CD4-positive, CD25-positive, alpha-beta regulatory T cell (primary cell): ENCODE data around the gene KLRD1. TPM values are rescaled to one million over a fixed set of nuclear protein-coding genes. Genes with fewer than 3 reads are reported as not detected.
"Not testable (repeated sequence)": the region's sequence is repeated elsewhere in the genome, so short reads cannot be mapped to it uniquely, and the experiment has no call there.

Source experiments
- ATAC-seq, 2 donors: fragments of 150-1000 bp; cut with Tn5 transposase; one replicate each; pipeline ENCODE4 v1.10.0; 2021; ENCODE audit warnings: low read depth in 2 of 2, moderate number of reproducible peaks in 2 of 2, moderate library complexity in 1 of 2
- DNase-seq, 3 donors: peaks; one replicate each; pipeline versions ENCODE4 v3.0.0 to v3.0.0-alpha.2; 2012 to 2022; ENCODE audit warnings: mixed read lengths in 1 of 3
- H3K27ac ChIP-seq: one replicate; pipeline ENCODE4 v1.7.0; 2013; ENCODE audit warnings: mild to moderate bottlenecking, low read length; ENCODE audit not compliant: insufficient read depth, poor library complexity, severe bottlenecking
- H3K27me3 ChIP-seq: one replicate; pipeline ENCODE4 v1.7.0; 2013; ENCODE audit warnings: low read length; ENCODE audit not compliant: control insufficient read depth, insufficient read depth
- H3K36me3 ChIP-seq: one replicate; pipeline ENCODE4 v1.7.0; 2013; ENCODE audit warnings: mild to moderate bottlenecking, low read length, moderate library complexity; ENCODE audit not compliant: control insufficient read depth, insufficient read depth
- H3K4me1 ChIP-seq: 2 replicates; pipeline ENCODE4 v1.7.0; 2013; ENCODE audit warnings: mild to moderate bottlenecking, low read length; ENCODE audit not compliant: insufficient read depth, control insufficient read depth, poor library complexity, severe bottlenecking
- H3K4me3 ChIP-seq: one replicate; pipeline ENCODE4 v1.7.0; 2013; ENCODE audit warnings: low read depth, mild to moderate bottlenecking, low read length, moderate library complexity
- H3K9me3 ChIP-seq, 2 experiments: 1 replicate in 1 of 2; 2 replicates in 1 of 2; pipeline ENCODE4 v1.7.0; 2013; ENCODE audit warnings: low read length in 2 of 2, mild to moderate bottlenecking in 1 of 2, moderate library complexity in 1 of 2; ENCODE audit not compliant: control insufficient read depth in 2 of 2
- H3K27ac Mint-ChIP-seq, 3 donors: one replicate each; pipeline ENCODE4 v1.8.0; 2020 to 2022; ENCODE audit warnings: mild to moderate bottlenecking in 3 of 3, mixed read lengths in 3 of 3, moderate library complexity in 2 of 3
- H3K27me3 Mint-ChIP-seq: one replicate; pipeline ENCODE4 v1.8.0; 2022; ENCODE audit warnings: mild to moderate bottlenecking, mixed read lengths
- H3K36me3 Mint-ChIP-seq: one replicate; pipeline ENCODE4 v1.8.0; 2020; ENCODE audit warnings: mixed read lengths
- H3K4me1 Mint-ChIP-seq, 4 donors: one replicate each; pipeline ENCODE4 v1.8.0; 2020 to 2022; ENCODE audit warnings: mixed read lengths in 4 of 4, mild to moderate bottlenecking in 1 of 4
- H3K4me3 Mint-ChIP-seq, 4 donors: one replicate each; pipeline ENCODE4 v1.8.0; 2020 to 2022; ENCODE audit warnings: mild to moderate bottlenecking in 4 of 4, mixed read lengths in 4 of 4, moderate library complexity in 3 of 4
- H3K9me3 Mint-ChIP-seq, 7 donors: one replicate each; pipeline ENCODE4 v1.8.0; 2020 to 2022; ENCODE audit warnings: mixed read lengths in 7 of 7, mild to moderate bottlenecking in 3 of 7, moderate library complexity in 2 of 7
- polyA plus RNA-seq, 4 donors: library from polyadenylated mRNA; unstranded; fragments of 300-500 nt; fragmentation: Illumina TruSeq; gene quantifications; one replicate each; pipeline ENCODE4 v1.2.3, GENCODE V29; 2021
- total RNA-seq: library from RNA; stranded (reverse); gene quantifications from one replicate; pipeline ENCODE4 v1.2.3, GENCODE V29; 2022

The KLRD1 gene
- total and polyA plus RNA-seq, 5 donors from 2014 or later: 0.01 to 1.9 (median 0.20) TPM

DNA sequence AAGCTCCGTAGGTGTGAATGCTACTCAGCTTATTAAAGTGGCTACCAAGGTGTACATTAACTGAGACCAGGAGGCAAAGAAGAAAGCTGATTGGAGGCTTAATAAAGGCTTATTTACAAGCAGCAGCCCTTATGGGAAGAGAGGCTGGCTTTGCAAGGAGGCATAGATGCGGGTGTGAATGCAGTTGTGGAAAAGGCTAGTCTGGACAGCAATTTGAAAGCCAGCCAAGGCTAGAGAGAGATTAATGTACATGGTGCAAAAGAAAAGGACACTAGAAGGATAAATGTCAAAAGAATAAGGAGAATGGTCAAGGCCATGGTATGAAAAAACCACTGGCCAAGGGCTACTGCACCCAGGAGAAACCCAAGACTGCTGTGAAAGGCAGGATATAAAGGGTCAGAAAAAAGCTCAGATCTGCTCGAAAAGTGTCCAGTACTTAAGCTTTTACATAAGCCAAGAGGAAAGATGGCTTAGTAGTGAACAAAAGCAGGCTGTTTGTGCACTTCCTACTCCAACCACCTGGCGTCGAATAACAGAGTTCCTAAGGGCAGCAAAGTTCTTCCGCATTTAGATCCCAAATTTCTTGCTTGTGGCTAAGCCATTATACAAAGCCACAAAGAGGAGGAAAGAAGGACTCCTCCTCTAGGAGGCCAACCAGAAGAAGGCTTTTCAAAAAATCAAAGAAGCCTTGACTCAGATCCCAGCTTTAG is 58.2 kb downstream of the KLRD1 start:
- H3K27me3 ChIP-seq: peaks cover 4% of the 10 kb centered on the region
- no peaks in the 10 kb centered on the region for H3K9me3 ChIP-seq
- peaks cover 4% of the 10 kb centered on the region for H3K36me3 Mint-ChIP-seq
- ATAC-seq (no peak), DNase-seq (no peak)
- peak overlapping the region; percentile 99 for H3K4me3 ChIP-seq
- no peak overlapping the region for H3K4me3 Mint-ChIP-seq
- H3K4me1 ChIP-seq: peaks cover 10% of the 10 kb centered on the region
- H3K9me3 Mint-ChIP-seq: peaks cover 0 to 4% (median 0%) of the 10 kb centered on the region in 7 donors
- peaks cover 0 to 2% (median under 1%) of the 10 kb centered on the region in 4 donors for H3K4me1 Mint-ChIP-seq
- H3K36me3 ChIP-seq: no peaks in the 10 kb centered on the region
- H3K27me3 Mint-ChIP-seq: peaks cover 8% of the 10 kb centered on the region
- H3K27ac ChIP-seq: peak overlapping the region; percentile 74
- no peak overlapping the region for H3K27ac Mint-ChIP-seq

DNA sequence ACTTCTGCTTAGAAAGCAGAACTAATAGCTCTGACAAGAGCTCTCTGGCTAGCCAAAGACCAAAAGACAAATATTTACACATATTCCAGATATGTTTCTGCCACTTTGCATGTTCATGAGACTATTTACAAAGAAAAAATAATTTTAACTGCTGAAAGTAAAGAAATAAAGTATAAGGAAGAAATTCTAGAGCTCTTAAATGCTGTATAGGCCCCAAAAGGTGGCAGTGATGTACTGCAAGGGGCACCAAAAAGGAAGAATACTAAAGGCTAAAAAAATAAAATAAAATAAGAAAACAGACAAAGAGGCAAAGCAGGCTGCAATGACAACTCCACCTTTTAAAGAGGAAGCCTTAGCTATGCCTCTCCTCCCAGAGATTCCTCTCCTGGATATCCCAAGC is 59.2 kb downstream of the KLRD1 start:
- H3K9me3 ChIP-seq: no peaks in the 10 kb centered on the region
- peak overlapping the region in 1 of 4 donors; percentile 46 for H3K4me3 Mint-ChIP-seq
- peaks cover 4% of the 10 kb centered on the region for H3K36me3 Mint-ChIP-seq
- ATAC-seq (no peak), DNase-seq (peak in 1 of 3 donors; percentile 13)
- peaks cover 13% of the 10 kb centered on the region for H3K27me3 Mint-ChIP-seq
- no peaks in the 10 kb centered on the region for H3K36me3 ChIP-seq
- H3K4me3 ChIP-seq: no peak overlapping the region
- H3K9me3 Mint-ChIP-seq: peaks cover 0 to 4% (median 0%) of the 10 kb centered on the region in 7 donors
- no peak overlapping the region for H3K27ac ChIP-seq
- peaks cover 10% of the 10 kb centered on the region for H3K4me1 ChIP-seq
- H3K27ac Mint-ChIP-seq: no peak overlapping the region
- peaks cover 5% of the 10 kb centered on the region for H3K27me3 ChIP-seq
- peaks cover 0 to 2% (median under 1%) of the 10 kb centered on the region in 4 donors for H3K4me1 Mint-ChIP-seq

DNA sequence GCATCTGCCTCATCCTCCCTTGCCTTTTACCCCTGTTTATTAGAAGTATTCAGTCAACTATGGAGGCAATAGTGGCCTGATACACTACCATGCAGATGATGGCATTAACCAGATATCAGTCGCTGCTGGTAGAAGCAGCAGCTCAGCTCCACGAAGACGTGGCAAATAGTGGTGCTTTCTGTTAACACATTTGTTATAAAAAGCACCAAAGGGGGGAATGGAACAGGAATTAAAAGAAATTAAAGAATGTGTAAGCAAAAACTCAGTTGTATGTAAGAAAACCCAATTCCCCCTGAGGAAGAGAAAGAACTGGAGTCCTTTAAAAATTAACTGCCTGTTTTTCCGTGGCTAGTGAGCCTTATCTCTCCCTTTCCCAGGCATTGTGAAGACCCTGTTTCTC is 60.0 kb downstream of the KLRD1 start:
- H3K36me3 Mint-ChIP-seq, DNase-seq, H3K9me3 ChIP-seq, H3K4me3 Mint-ChIP-seq, H3K27ac ChIP-seq, H3K27ac Mint-ChIP-seq, ATAC-seq, H3K27me3 ChIP-seq, H3K36me3 ChIP-seq, H3K4me3 ChIP-seq, H3K9me3 Mint-ChIP-seq, H3K4me1 Mint-ChIP-seq: not testable (repeated sequence)
- peaks cover 16% of the 10 kb centered on the region for H3K27me3 Mint-ChIP-seq
- peaks cover 10% of the 10 kb centered on the region for H3K4me1 ChIP-seq

DNA sequence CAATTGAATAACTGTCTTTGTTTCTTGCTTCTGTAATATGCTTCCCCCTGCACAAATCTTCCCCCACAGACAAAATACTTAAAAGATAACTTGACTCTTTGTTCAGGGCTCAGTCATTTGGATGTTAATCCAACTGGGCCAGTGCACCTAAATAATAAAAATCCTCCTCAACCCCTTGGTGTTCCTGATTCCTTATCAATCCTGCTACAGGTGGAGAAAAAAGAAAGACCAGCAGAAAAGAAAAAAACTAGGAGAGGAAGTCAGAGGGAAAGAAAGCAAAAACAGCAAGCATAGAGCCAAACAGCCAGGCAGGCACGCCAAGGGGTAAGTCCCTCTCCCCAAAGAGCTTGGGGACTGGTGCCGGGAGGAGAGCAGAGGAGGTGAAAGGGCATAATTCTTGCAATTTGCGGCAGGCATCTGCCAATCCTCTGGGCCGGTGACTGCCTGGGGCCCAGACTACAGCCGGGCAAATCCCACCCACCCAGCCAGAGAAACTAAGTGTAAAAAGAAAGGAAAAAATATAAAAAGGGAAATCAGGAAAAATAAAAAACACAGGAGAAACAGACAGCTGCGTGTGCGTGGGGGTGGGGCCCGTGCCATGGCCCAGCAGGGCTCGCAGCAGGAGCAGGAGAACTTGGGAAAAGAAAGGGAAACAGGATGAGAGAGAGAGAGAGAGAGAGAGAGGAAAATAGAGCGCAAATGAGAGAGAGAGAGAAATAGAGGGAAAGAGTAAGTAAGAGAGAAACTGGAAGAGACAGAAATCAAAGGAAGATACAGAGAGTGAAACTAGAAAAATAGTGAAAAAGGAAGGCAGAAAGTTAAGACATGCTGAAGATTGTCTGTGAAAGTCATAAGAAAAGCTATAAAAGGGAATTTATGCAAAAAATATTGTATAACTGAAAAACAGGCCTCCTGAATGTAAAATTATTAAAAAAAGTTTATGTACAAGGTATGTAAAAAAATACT is 60.8 kb downstream of the KLRD1 start:
- peaks cover 10% of the 10 kb centered on the region for H3K4me1 ChIP-seq
- DNase-seq (no peak), ATAC-seq (no peak)
- H3K9me3 ChIP-seq: no peaks in the 10 kb centered on the region
- peaks cover 5% of the 10 kb centered on the region for H3K27me3 ChIP-seq
- peaks cover 19% of the 10 kb centered on the region for H3K27me3 Mint-ChIP-seq
- peaks cover 0 to 9% (median 4%) of the 10 kb centered on the region in 4 donors for H3K4me1 Mint-ChIP-seq
- H3K36me3 Mint-ChIP-seq: peaks cover 4% of the 10 kb centered on the region
- no peak overlapping the region for H3K4me3 Mint-ChIP-seq
- no peak overlapping the region for H3K4me3 ChIP-seq
- H3K27ac Mint-ChIP-seq: peak overlapping the region in 1 of 3 donors; percentile 61
- no peak overlapping the region for H3K27ac ChIP-seq
- no peaks in the 10 kb centered on the region for H3K36me3 ChIP-seq
- peaks cover 0 to 4% (median 0%) of the 10 kb centered on the region in 7 donors for H3K9me3 Mint-ChIP-seq

DNA sequence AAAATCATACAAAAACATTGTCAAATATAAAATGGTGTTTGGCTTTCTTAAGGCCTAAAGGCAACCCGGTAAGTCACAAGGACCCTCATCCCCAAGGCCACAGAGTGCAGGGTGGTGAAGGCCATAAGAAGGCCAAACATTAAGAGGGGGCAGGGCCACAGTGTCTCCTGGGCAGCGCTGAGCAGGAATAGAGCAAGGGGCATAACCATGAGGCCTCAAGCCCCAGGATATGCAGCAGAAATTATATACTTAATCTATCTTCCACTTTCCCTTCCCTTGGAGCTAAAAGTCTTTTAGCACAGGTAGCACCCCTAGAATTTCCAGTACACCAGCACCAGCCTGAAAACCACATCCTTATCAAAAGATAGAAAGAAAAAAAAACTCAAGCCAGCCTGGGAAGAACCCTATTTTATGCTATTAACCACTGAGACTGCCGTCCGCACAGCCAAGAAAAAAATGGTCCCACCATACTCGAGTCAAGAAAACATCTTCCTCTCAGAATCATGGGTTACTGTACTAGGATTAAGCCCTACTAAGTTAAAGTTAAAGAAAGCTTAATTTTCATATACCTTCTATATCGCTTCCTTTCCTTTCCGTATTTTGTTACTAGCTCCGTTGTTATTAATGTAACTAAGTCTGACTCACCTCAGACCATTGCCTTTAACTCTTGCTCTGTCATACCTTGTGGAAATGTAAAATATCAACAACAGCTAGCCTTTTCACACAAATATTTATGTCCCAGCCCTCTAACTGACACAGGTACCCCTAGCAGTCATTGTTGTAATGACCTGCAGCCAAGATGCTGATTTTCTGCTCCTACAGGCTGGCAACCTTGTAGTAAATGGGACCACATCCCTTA is 62.1 kb downstream of the KLRD1 start:
- H3K4me1 Mint-ChIP-seq: peaks cover 0 to 9% (median 4%) of the 10 kb centered on the region in 4 donors
- DNase-seq: no peak
- Histone ChIP-seq H3K4me3 (no peak overlapping the region), H3K4me1 (peaks cover 6% of the 10 kb centered on the region), H3K36me3 (no peaks in the 10 kb centered on the region), H3K9me3 (no peaks in the 10 kb centered on the region), H3K27ac (no peak overlapping the region), H3K27me3 (peaks cover 5% of the 10 kb centered on the region)
- H3K27me3 Mint-ChIP-seq: peaks cover 25% of the 10 kb centered on the region
- peaks cover 4% of the 10 kb centered on the region for H3K36me3 Mint-ChIP-seq
- H3K9me3 Mint-ChIP-seq: peaks cover 0 to 4% (median 0%) of the 10 kb centered on the region in 7 donors
- no peak for ATAC-seq
- no peak overlapping the region for H3K27ac Mint-ChIP-seq
- H3K4me3 Mint-ChIP-seq: no peak overlapping the region

DNA sequence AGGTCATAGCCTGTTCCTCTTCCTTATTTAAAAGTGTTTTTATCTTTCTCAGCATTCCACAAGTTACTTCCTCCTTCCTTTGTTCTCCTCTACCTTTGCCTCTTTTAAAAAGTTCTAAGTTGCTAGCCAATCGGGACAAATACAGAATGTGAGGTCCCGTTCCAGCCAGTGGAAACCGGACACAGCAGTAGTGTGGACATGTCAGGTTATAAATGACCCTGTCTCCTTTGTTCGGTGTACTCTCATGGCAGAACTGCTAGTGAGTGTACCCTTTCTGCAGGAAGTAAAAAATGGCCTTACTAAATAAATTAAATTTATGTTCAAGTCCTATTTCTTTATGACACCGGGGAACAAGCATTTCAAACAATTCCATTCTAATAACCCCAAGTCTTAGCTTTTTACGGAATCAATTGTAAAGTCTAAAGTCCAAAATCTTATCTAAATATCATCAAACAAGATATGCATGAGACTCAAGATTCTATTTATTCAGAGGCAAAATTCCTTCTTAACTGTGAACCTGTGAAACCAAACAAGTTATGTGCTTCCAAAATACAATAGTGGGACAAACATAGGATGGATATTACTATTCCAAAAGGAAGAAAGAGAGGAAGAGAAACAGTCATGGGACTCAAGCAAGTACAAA is 64.3 kb downstream of the KLRD1 start:
- H3K4me1 Mint-ChIP-seq, H3K9me3 ChIP-seq, H3K4me3 Mint-ChIP-seq, H3K27ac ChIP-seq, ATAC-seq, H3K27me3 ChIP-seq, DNase-seq, H3K4me3 ChIP-seq, H3K27ac Mint-ChIP-seq, H3K9me3 Mint-ChIP-seq, H3K4me1 ChIP-seq, H3K36me3 Mint-ChIP-seq, H3K36me3 ChIP-seq: not testable (repeated sequence)
- H3K27me3 Mint-ChIP-seq: peaks cover 21% of the 10 kb centered on the region

DNA sequence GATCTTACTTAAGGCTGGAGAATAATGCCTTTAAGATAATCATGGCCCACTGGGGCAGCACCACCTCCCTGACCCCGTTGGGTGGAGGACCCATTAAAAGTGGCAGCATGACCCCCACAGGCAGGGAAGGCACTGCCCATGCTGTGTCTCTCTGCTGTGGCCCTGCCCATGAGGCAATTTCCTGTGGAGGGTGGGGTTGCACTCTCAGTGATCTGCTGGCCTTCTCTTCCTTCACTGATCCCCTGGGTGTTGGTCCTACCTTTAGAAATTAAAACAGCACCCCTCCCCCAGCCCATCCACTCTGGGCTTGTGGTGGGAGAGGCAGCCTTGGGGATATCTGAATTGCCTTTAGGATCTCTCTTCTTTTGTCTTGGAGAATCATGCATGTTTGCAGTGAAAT is 64.9 kb downstream of the KLRD1 start:
- H3K36me3 Mint-ChIP-seq: peaks cover 4% of the 10 kb centered on the region
- H3K27me3 Mint-ChIP-seq: peaks cover 21% of the 10 kb centered on the region
- Histone ChIP-seq H3K4me1 (no peaks in the 10 kb centered on the region), H3K4me3 (no peak overlapping the region), H3K27me3 (peaks cover 5% of the 10 kb centered on the region), H3K9me3 (no peaks in the 10 kb centered on the region), H3K27ac (no peak overlapping the region), H3K36me3 (no peaks in the 10 kb centered on the region)
- peaks cover 0 to 9% (median 4%) of the 10 kb centered on the region in 4 donors for H3K4me1 Mint-ChIP-seq
- ATAC-seq: no peak
- peaks cover 0 to 4% (median 1%) of the 10 kb centered on the region in 7 donors for H3K9me3 Mint-ChIP-seq
- no peak for DNase-seq
- H3K4me3 Mint-ChIP-seq: no peak overlapping the region
- H3K27ac Mint-ChIP-seq: peak overlapping the region in 1 of 3 donors; percentile 50
